K562 (cell line): Measurements from ENCODE around the gene SAE1. TPM values are rescaled to one million over a fixed set of nuclear protein-coding genes. Genes with fewer than 3 reads are reported as not detected.

Source experiments
- ATAC-seq: fragments of 200-7000 bp; cut with Tn5 transposase; 3 replicates; pipeline ENCODE4 v1.9.1; 2020; ENCODE audit warnings: moderate library complexity
- BruUV-seq: library from RNA; stranded (reverse); fragments of 400-500 nt; replicated peaks from 2 replicates; lab custom pipeline; 2021; lab: Mats Ljungman, UMichigan
- CTCF ChIA-PET: fragments of 300-600 bp; formaldehyde crosslinking; extraction: SDS; loops from one replicate; lab custom pipeline; 2021; ENCODE audit warnings: low intra/inter-chr PET ratio; lab: Yijun Ruan, JAX
- POLR2A ChIA-PET: fragments of 300-600, 350-650 bp; sonication (Branson Sonifier 250); formaldehyde crosslinking; extraction: SDS; loops from one replicate; lab custom pipeline; 2021; ENCODE audit warnings: antibody characterized with exemption, inconsistent platforms; lab: Yijun Ruan, JAX
- DNase-seq, 4 experiments: peaks; one replicate each; pipeline versions ENCODE4 v3.0.0 to v3.0.0-alpha.2; 2011 to 2018; ENCODE audit warnings: low spot score in 3 of 4, mixed read lengths in 3 of 4; ENCODE audit errors: extremely low read depth in 1 of 4
- FAIRE-seq: peaks from 2 replicates; lab custom pipeline; 2011; peaks lifted over from hg19 to GRCh38; lab: Jason Lieb, UNC
- H2AFZ ChIP-seq: 2 replicates; pipeline ENCODE4 v1.6.0; 2011; ENCODE audit warnings: low read depth, low read length, control low read depth, inconsistent platforms
- H3K27ac ChIP-seq: fragments of 200-600 bp; 3 replicates; pipeline ENCODE4 v1.8.0; 2011; ENCODE audit warnings: low read depth, mild to moderate bottlenecking, control low read depth, inconsistent platforms, low read length, moderate library complexity, mixed read lengths; ENCODE audit errors: extremely low read depth
- H3K27me3 ChIP-seq, 2 experiments: fragments of 300-600 bp in 1 of 2; 2 replicates in 1 of 2; 3 replicates in 1 of 2; pipeline versions ENCODE4 v1.6.0 to v1.8.0; 2011; ENCODE audit warnings: inconsistent platforms in 2 of 2, low read length in 2 of 2, mild to moderate bottlenecking in 1 of 2, mixed read lengths in 1 of 2, moderate library complexity in 1 of 2; ENCODE audit not compliant: control insufficient read depth in 2 of 2, insufficient read depth in 2 of 2
- H3K36me3 ChIP-seq: fragments of 300-600 bp; 3 replicates; pipeline ENCODE4 v1.8.0; 2011; ENCODE audit warnings: mild to moderate bottlenecking, low read length, inconsistent platforms; ENCODE audit not compliant: control insufficient read depth, insufficient read depth
- H3K4me1 ChIP-seq, 2 experiments: fragments of 200-600 bp in 1 of 2; replicated peaks in 1 of 2; 2 replicates in 1 of 2; 3 replicates in 1 of 2; pipeline versions ENCODE4 v1.5.1 to v1.8.0; 2011; ENCODE audit warnings: inconsistent platforms in 2 of 2, low read length in 2 of 2, mild to moderate bottlenecking in 1 of 2, mixed read lengths in 1 of 2, moderate library complexity in 1 of 2; ENCODE audit not compliant: control insufficient read depth in 2 of 2, insufficient read depth in 2 of 2
- H3K4me2 ChIP-seq: 2 replicates; pipeline ENCODE4 v1.6.1; 2011; ENCODE audit warnings: low read length, control low read depth, inconsistent platforms, mixed read lengths; ENCODE audit not compliant: insufficient read depth
- H3K4me3 ChIP-seq: fragments of 200-600 bp; sonication (generic), shearing (Covaris generic); 2 replicates; pipeline ENCODE4 v1.5.1; 2016; ENCODE audit warnings: control low read depth, inconsistent platforms
- H3K79me2 ChIP-seq: fragments of 200-600 bp; 3 replicates; pipeline ENCODE4 v1.8.0; 2011; ENCODE audit warnings: low read length, inconsistent platforms; ENCODE audit not compliant: control insufficient read depth, insufficient read depth
- H3K9ac ChIP-seq, 2 experiments: 2 replicates each; pipeline versions ENCODE4 v1.6.0 to v1.6.1; 2011; ENCODE audit warnings: low read depth in 2 of 2, low read length in 2 of 2, control low read depth in 1 of 2, inconsistent platforms in 1 of 2, mild to moderate bottlenecking in 1 of 2, mixed read lengths in 1 of 2; ENCODE audit not compliant: insufficient read depth in 1 of 2
- H3K9me1 ChIP-seq: one replicate; pipeline ENCODE4 v1.6.0; 2011; ENCODE audit warnings: inconsistent platforms, mild to moderate bottlenecking, low read length, moderate library complexity; ENCODE audit not compliant: control insufficient read depth, insufficient read depth
- H3K9me3 ChIP-seq: replicated peaks from 2 replicates; pipeline ENCODE4 v1.5.1; 2011; ENCODE audit warnings: low read depth, low read length, inconsistent platforms; ENCODE audit not compliant: control insufficient read depth, insufficient read depth
- H4K20me1 ChIP-seq: replicated peaks from 2 replicates; pipeline ENCODE4 v1.6.1; 2011; ENCODE audit warnings: low read length, inconsistent platforms, mixed read lengths; ENCODE audit not compliant: control insufficient read depth, insufficient read depth
- ELF1 ChIP-seq: fragments of 200-800 bp; sonication (Bioruptor generic); IDR thresholded peaks from 2 replicates; pipeline ENCODE4 v1.6.1; 2016; ENCODE audit warnings: missing genetic modification characterization, missing compliant biosample characterization
- ELF2 ChIP-seq: fragments of 250-450 bp; sonication (Bioruptor Pico); IDR thresholded peaks from 2 replicates; pipeline ENCODE4 v1.5.0; 2021; ENCODE audit warnings: mild to moderate bottlenecking
- FOXA3 ChIP-seq, 2 experiments: fragments of 450-650 bp in 1 of 2; sonication (generic) in 1 of 2; formaldehyde crosslinking; IDR thresholded peaks in 1 of 2; conservative IDR thresholded peaks in 1 of 2; 2 replicates each; pipeline versions ENCODE4 v1.4.0 to v1.8.0; 2020 to 2022; ENCODE audit warnings: mild to moderate bottlenecking in 2 of 2, missing genetic modification reagents in 1 of 2
- HDAC8 ChIP-seq: fragments of 450-650 bp; IDR thresholded peaks from 2 replicates; pipeline ENCODE4 v1.6.1; 2016; ENCODE audit warnings: mild to moderate bottlenecking, missing genetic modification characterization, moderate library complexity, missing compliant biosample characterization
- HMBOX1 ChIP-seq: sonication (generic); IDR thresholded peaks from 2 replicates; pipeline ENCODE4 v1.6.1; 2016
- HNRNPH1 ChIP-seq: fragments of 200-400 bp; formaldehyde crosslinking; optimal IDR thresholded peaks from 2 replicates; pipeline ENCODE3; 2017; ENCODE audit warnings: low read depth, mild to moderate bottlenecking, low read length, moderate library complexity
- ID3 ChIP-seq, 2 experiments: fragments of 250-450 bp in 1 of 2; fragments of 450-650 bp in 1 of 2; sonication (Bioruptor Pico) in 1 of 2; IDR thresholded peaks; 2 replicates each; pipeline versions ENCODE4 v1.6.1 to v1.8.0; 2016 to 2021; ENCODE audit warnings: mild to moderate bottlenecking in 2 of 2, moderate library complexity in 2 of 2, missing compliant biosample characterization in 1 of 2, missing genetic modification characterization in 1 of 2
- KAT7 ChIP-seq: sonication (generic); formaldehyde crosslinking; IDR thresholded peaks from 2 replicates; pipeline ENCODE4 v1.8.0; 2022; ENCODE audit warnings: missing genetic modification reagents, mild to moderate bottlenecking, borderline replicate concordance
- KDM5B ChIP-seq: fragments of 200-600 bp; sonication (generic); IDR thresholded peaks from 2 replicates; pipeline ENCODE4 v1.6.1; 2012; ENCODE audit warnings: low read depth, mild to moderate bottlenecking, moderate library complexity, low read length, control low read depth, inconsistent platforms; ENCODE audit not compliant: insufficient replicate concordance
- L3MBTL2 ChIP-seq: fragments of 450-650 bp; IDR thresholded peaks from 2 replicates; pipeline ENCODE4 v1.6.1; 2016; ENCODE audit warnings: mild to moderate bottlenecking, moderate library complexity
- MTA1 ChIP-seq: fragments of 450-650 bp; IDR thresholded peaks from 2 replicates; pipeline ENCODE4 v1.6.1; 2017; ENCODE audit warnings: borderline replicate concordance
- NFRKB ChIP-seq: fragments of 450-650 bp; IDR thresholded peaks from 2 replicates; pipeline ENCODE4 v1.6.1; 2016; ENCODE audit warnings: low read depth
- NONO ChIP-seq, 2 experiments: fragments of 200-400 bp in 1 of 2; fragments of 450-650 bp in 1 of 2; formaldehyde crosslinking in 1 of 2; IDR thresholded peaks; 2 replicates each; pipeline ENCODE4 v1.6.1; 2017; ENCODE audit warnings: low read depth in 2 of 2, mild to moderate bottlenecking in 2 of 2, moderate library complexity in 2 of 2, low read length in 1 of 2
- PCBP1 ChIP-seq: fragments of 200-400 bp; formaldehyde crosslinking; IDR thresholded peaks from 2 replicates; pipeline ENCODE4 v1.6.1; 2018; ENCODE audit warnings: mild to moderate bottlenecking, low read depth, low read length; ENCODE audit not compliant: poor library complexity, severe bottlenecking
- PHTF2 ChIP-seq: fragments of 250-450 bp; sonication (Bioruptor Pico); IDR thresholded peaks from 2 replicates; pipeline ENCODE4 v1.5.0; 2021; ENCODE audit warnings: mild to moderate bottlenecking
- SRSF3 ChIP-seq: fragments of 200-400 bp; formaldehyde crosslinking; IDR thresholded peaks from 2 replicates; pipeline ENCODE4 v1.6.1; 2016; ENCODE audit warnings: mild to moderate bottlenecking, low read length, moderate library complexity; ENCODE audit not compliant: insufficient read depth
- TRIM28 ChIP-seq: fragments of 450-650 bp; IDR thresholded peaks from 2 replicates; pipeline ENCODE4 v1.6.1; 2017
- ZEB2 ChIP-seq: fragments of 450-650 bp; IDR thresholded peaks from 2 replicates; pipeline ENCODE4 v1.6.1; 2016
- ZNF398 ChIP-seq: fragments of 250-450 bp; sonication (Bioruptor Pico); IDR thresholded peaks from 2 replicates; pipeline ENCODE4 v1.8.0; 2021; ENCODE audit warnings: moderate library complexity, mild to moderate bottlenecking, inconsistent platforms
- WGBS: fragments of 100-300 bp; shearing (Covaris generic); methylation state at CpG from one replicate; pipeline ENCODE4 v1.1.6; 2016; ENCODE audit warnings: low coverage, mixed read lengths; ENCODE audit not compliant: insufficient coverage; ENCODE audit errors: missing lambda C conversion rate; 5-methylcytosine and 5-hydroxymethylcytosine counted together
- in situ Hi-C: fragments of 300-500 bp; cut with MboI; formaldehyde crosslinking; loops from 4 replicates; pipeline ENCODE4 v1.15.0; 2018; ENCODE audit warnings: inconsistent platforms, mixed read lengths
- intact Hi-C: fragments of 100-400 bp; cut with micrococcal nuclease; formaldehyde crosslinking; loops from 2 replicates; pipeline ENCODE4 v1.14.2; 2022
- polyA plus RNA-seq, 8 experiments: library from polyadenylated mRNA; depleted of rRNA in 4 of 8; stranded (reverse) in 5 of 8; unstranded in 3 of 8; fragments of >200 nt; fragmentation: Nextera tagmentation in 2 of 8; fragmentation: Illumina TruSeq in 1 of 8; extraction: Ambion mirVana in 2 of 8; extraction: Trizol in 1 of 8; gene quantifications; 2 replicates each; pipeline versions ENCODE4 v1.2.1 to v1.2.3, GENCODE V29; 2011 to 2014; ENCODE audit warnings: inconsistent platforms in 1 of 8, missing spikeins in 1 of 8
- total RNA-seq, 7 experiments: library from RNA; depleted of rRNA in 6 of 7; stranded (reverse); fragments of >200 nt in 6 of 7; fragmentation: Illumina TruSeq in 2 of 7; extraction: Trizol in 2 of 7; gene quantifications; 2 replicates each; pipeline versions ENCODE4 v1.2.1 to v1.2.3, GENCODE V29; 2011 to 2021; ENCODE audit warnings: low replicate concordance in 1 of 7

The SAE1 gene
- total and polyA plus RNA-seq, 9 of the 15 experiments (the other 6 are each of a cell fraction or from before 2014, with no cell fraction given), result 82.8 to 299 (median 217) TPM

- DNase-seq, result no peak
- Histone ChIP-seq H4K20me1 (no peaks in the 10 kb centered on the region), H3K4me1 (peaks cover 20 to 29% of the 10 kb centered on the region in 2 experiments), H3K79me2 (peaks cover 57% of the 10 kb centered on the region), H3K9ac (peak overlapping the region; percentile 98 to 99), H3K36me3 (peaks cover 28% of the 10 kb centered on the region; the same call in 2 of the 3 replicates), H2AFZ (0 out of 2 replicates have a peak overlapping the region, but pooled peaks have one; percentile 40), H3K27me3 (no peaks in the 10 kb centered on the region), H3K9me3 (no peaks in the 10 kb centered on the region), H3K9me1 (no peaks in the 10 kb centered on the region), H3K4me2 (peak overlapping the region; percentile 88), H3K4me3 (peak overlapping the region; percentile 89), H3K27ac (peak overlapping the region; percentile 96)
- CTCF ChIA-PET, result no interaction called here
- no peak for ATAC-seq
- 0% methylated on average over 11 of the region's 24 CpGs for WGBS
- no TSS peak for BruUV-seq
- in situ Hi-C loops, result no loop called here
- no peak for FAIRE-seq
- intact Hi-C loops, result loop anchor here (2.0 to 5.0 kb wide), 2 partner anchors 19 to 249 kb away; partner anchors contain the start of genes ARHGAP35 and SAE1
- POLR2A ChIA-PET, result interaction anchor here (0.6 to 1.5 kb wide), 2 partner anchors 29 to 76 kb away, joined by 3 to 4 read pairs; no protein-coding TSS in a partner anchor
- TF ChIP-seq ZEB2 (no peak), PHTF2 (CRISPR knock-in tag) (no peak), NFRKB (peak; percentile 23; the same call in 1 of the 2 replicates), L3MBTL2 (no peak), FOXA3 (CRISPR knock-in tag; conservative IDR thresholded peaks at IDR 0.05 in 1 of 2, IDR thresholded peaks at IDR 0.05 in 1 of 2) (no peak), ZNF398 (CRISPR knock-in tag) (no peak), HNRNPH1 (no peak), HMBOX1 (no peak), HDAC8 (tag) (no peak), ELF2 (CRISPR knock-in tag) (no peak), KDM5B (peak; percentile 34), SRSF3 (peak; percentile 55; the same call in 1 of the 2 replicates), ELF1 (tag) (no peak), NONO (IDR thresholded peaks at IDR 0.05; ENCODE audit: low read depth in 2 of 2, low read length in 1 of 2) (peak in 1 of 2 experiments; percentile 77; a peak in 1 of 4 replicates), KAT7 (CRISPR knock-in tag) (peak; percentile 69; the same call in 1 of the 2 replicates), TRIM28 (no peak), ID3 (CRISPR knock-in tag; IDR thresholded peaks at IDR 0.05) (no peak), ID3 (tag; IDR thresholded peaks at IDR 0.05) (no peak), MTA1 (no peak), PCBP1 (peak; percentile 98)
Measured at GRCh38 chr19:47111682-47112165, 18.9 kb upstream of the SAE1 start.
